GM12878 (cell line): ENCODE results near the gene CKAP2.

ENCODE experiments used
- HDAC2 ChIP-seq: fragments of 200-600 bp; sonication (generic); IDR thresholded peaks from 2 replicates; pipeline ENCODE4 v1.6.1; 2017
- TF ChIP-seq, protein P1 (sequence below): IDR thresholded peaks from 2 replicates; pipeline ENCODE4 v1.6.1; 2012; ENCODE audit warnings: improper control_type of control experiment, low read depth, low read length; ENCODE audit not compliant: insufficient replicate concordance

DNA sequence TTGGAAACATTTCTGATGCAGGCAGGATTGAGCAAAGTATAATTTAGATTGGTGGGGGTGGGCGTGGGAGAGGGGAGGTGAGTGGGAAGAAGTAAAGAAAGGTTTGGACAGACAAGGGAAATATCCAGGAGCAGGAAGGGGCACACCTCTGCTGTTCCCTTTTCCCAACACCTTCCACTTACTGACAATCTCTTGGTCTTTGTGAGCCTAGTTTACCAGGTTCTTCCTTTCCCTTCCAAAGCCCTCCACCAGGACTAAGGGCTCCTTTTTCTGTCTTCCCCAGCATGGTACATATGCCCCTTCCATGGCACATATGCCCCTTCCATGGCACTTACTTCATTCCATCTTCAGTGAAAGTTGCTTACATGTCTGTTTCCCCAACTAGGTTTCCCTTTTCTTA lies 43.1 kb upstream of the CKAP2 start:
- TF ChIP-seq, protein P1, sequence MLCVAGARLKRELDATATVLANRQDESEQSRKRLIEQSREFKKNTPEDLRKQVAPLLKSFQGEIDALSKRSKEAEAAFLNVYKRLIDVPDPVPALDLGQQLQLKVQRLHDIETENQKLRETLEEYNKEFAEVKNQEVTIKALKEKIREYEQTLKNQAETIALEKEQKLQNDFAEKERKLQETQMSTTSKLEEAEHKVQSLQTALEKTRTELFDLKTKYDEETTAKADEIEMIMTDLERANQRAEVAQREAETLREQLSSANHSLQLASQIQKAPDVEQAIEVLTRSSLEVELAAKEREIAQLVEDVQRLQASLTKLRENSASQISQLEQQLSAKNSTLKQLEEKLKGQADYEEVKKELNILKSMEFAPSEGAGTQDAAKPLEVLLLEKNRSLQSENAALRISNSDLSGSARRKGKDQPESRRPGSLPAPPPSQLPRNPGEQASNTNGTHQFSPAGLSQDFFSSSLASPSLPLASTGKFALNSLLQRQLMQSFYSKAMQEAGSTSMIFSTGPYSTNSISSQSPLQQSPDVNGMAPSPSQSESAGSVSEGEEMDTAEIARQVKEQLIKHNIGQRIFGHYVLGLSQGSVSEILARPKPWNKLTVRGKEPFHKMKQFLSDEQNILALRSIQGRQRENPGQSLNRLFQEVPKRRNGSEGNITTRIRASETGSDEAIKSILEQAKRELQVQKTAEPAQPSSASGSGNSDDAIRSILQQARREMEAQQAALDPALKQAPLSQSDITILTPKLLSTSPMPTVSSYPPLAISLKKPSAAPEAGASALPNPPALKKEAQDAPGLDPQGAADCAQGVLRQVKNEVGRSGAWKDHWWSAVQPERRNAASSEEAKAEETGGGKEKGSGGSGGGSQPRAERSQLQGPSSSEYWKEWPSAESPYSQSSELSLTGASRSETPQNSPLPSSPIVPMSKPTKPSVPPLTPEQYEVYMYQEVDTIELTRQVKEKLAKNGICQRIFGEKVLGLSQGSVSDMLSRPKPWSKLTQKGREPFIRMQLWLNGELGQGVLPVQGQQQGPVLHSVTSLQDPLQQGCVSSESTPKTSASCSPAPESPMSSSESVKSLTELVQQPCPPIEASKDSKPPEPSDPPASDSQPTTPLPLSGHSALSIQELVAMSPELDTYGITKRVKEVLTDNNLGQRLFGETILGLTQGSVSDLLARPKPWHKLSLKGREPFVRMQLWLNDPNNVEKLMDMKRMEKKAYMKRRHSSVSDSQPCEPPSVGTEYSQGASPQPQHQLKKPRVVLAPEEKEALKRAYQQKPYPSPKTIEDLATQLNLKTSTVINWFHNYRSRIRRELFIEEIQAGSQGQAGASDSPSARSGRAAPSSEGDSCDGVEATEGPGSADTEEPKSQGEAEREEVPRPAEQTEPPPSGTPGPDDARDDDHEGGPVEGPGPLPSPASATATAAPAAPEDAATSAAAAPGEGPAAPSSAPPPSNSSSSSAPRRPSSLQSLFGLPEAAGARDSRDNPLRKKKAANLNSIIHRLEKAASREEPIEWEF, result no peak
- TF ChIP-seq HDAC2, result no peak
